Mesodermal cell (in vitro differentiated cells): ENCODE results near the gene NOL3.

Experiments
- H3K27ac ChIP-seq: 2 replicates; pipeline ENCODE4 v1.7.0; 2013; ENCODE audit warnings: mild to moderate bottlenecking, low read depth, low read length, moderate library complexity; ENCODE audit not compliant: severe bottlenecking
- H3K36me3 ChIP-seq: 2 replicates; pipeline ENCODE4 v1.7.1; 2013; ENCODE audit warnings: mild to moderate bottlenecking, low read length, moderate library complexity; ENCODE audit not compliant: control insufficient read depth, insufficient read depth
- H3K4me1 ChIP-seq: one replicate; pipeline ENCODE4 v1.7.1; 2013; ENCODE audit warnings: mild to moderate bottlenecking, low read length; ENCODE audit not compliant: insufficient read depth, control insufficient read depth, poor library complexity, severe bottlenecking
- H3K4me3 ChIP-seq: 2 replicates; pipeline ENCODE4 v1.7.0; 2013; ENCODE audit warnings: low read length, control low read depth, mild to moderate bottlenecking; ENCODE audit not compliant: insufficient read depth, poor library complexity, severe bottlenecking; ENCODE audit errors: extremely low read depth
- H3K9me3 ChIP-seq: 2 replicates; pipeline ENCODE4 v1.7.1; 2013; ENCODE audit warnings: mild to moderate bottlenecking, low read length, moderate library complexity; ENCODE audit not compliant: control insufficient read depth
- WGBS, 2 experiments: methylation state at CpG; one replicate each; pipeline ENCODE4 v1.1.5; 2013; ENCODE audit warnings: missing lambda C conversion rate in 2 of 2; ENCODE audit not compliant: insufficient coverage in 2 of 2; 5-methylcytosine and 5-hydroxymethylcytosine counted together

NOL3 gene

GRCh38 chr16:67165121-67166078 lies 4.9 kb upstream of the NOL3 start:
- Histone ChIP-seq H3K36me3 (no peaks in the 10 kb centered on the region), H3K9me3 (no peaks in the 10 kb centered on the region), H3K4me3 (no peak overlapping the region), H3K4me1 (peaks cover 23% of the 10 kb centered on the region), H3K27ac (no peak overlapping the region)
- WGBS, 2 experiments, result 4% methylated on average over 55 to 56 of the region's 85 CpGs

GRCh38 chr16:67166110-67166547 lies 4.2 kb upstream of the NOL3 start:
- H3K4me3 ChIP-seq, result no peak overlapping the region
- no peaks in the 10 kb centered on the region for H3K9me3 ChIP-seq
- WGBS, 2 experiments, result 24 to 50% methylated on average over 2 to 9 of the region's 18 CpGs
- H3K36me3 ChIP-seq, result no peaks in the 10 kb centered on the region
- no peak overlapping the region for H3K27ac ChIP-seq
- peaks cover 21% of the 10 kb centered on the region for H3K4me1 ChIP-seq

GRCh38 chr16:67166598-67167168 lies 3.7 kb upstream of the NOL3 start:
- 60 to 79% methylated on average over 2 to 5 of the region's 5 CpGs for WGBS, 2 experiments
- Histone ChIP-seq H3K4me1 (peaks cover 24% of the 10 kb centered on the region), H3K27ac (no peak overlapping the region), H3K36me3 (no peaks in the 10 kb centered on the region), H3K9me3 (no peaks in the 10 kb centered on the region), H3K4me3 (no peak overlapping the region)

GRCh38 chr16:67167588-67167987 lies 2.8 kb upstream of the NOL3 start:
- Histone ChIP-seq H3K27ac (no peak overlapping the region), H3K9me3 (no peaks in the 10 kb centered on the region), H3K36me3 (no peaks in the 10 kb centered on the region), H3K4me1 (peaks cover 24% of the 10 kb centered on the region), H3K4me3 (no peak overlapping the region)
- WGBS, 2 experiments, result 67 to 87% methylated on average over 7 of the region's 7 CpGs

- Histone ChIP-seq H3K36me3 (no peaks in the 10 kb centered on the region), H3K27ac (no peak overlapping the region), H3K4me3 (no peak overlapping the region), H3K4me1 (peaks cover 22% of the 10 kb centered on the region), H3K9me3 (no peaks in the 10 kb centered on the region)
- 36 to 37% methylated on average over 9 of the region's 9 CpGs for WGBS, 2 experiments
These were observed 1.3 kb upstream of the NOL3 start for GRCh38 chr16:67169011-67169451.

- 4 to 7% methylated on average over 19 of the region's 24 CpGs for WGBS, 2 experiments
- Histone ChIP-seq H3K36me3 (no peaks in the 10 kb centered on the region), H3K4me3 (peak overlapping the region; percentile 41), H3K27ac (peak overlapping the region; percentile 20), H3K9me3 (no peaks in the 10 kb centered on the region), H3K4me1 (peaks cover 22% of the 10 kb centered on the region)
These were observed 633 bp upstream of the NOL3 start for GRCh38 chr16:67169642-67170167.

GRCh38 chr16:67170949-67171649 lies 761 bp downstream of the NOL3 start:
- WGBS, 2 experiments, result 48 to 51% methylated on average over 12 to 14 of the region's 14 CpGs
- H3K4me3 ChIP-seq, result peak overlapping the region; percentile 41
- H3K4me1 ChIP-seq, result peaks cover 20% of the 10 kb centered on the region
- H3K27ac ChIP-seq, result peak overlapping the region; percentile 84
- H3K9me3 ChIP-seq, result no peaks in the 10 kb centered on the region
- peaks cover 8% of the 10 kb centered on the region for H3K36me3 ChIP-seq

GRCh38 chr16:67173323-67173722 lies 3.0 kb downstream of the NOL3 start:
- peak overlapping the region; percentile 29 for H3K4me3 ChIP-seq
- WGBS, 2 experiments, result 60 to 89% methylated on average over 1 of the region's 1 CpG
- no peak overlapping the region for H3K27ac ChIP-seq
- H3K4me1 ChIP-seq, result peaks cover 20% of the 10 kb centered on the region
- peaks cover 12% of the 10 kb centered on the region for H3K36me3 ChIP-seq
- H3K9me3 ChIP-seq, result no peaks in the 10 kb centered on the region

GRCh38 chr16:67173808-67174705 lies 3.7 kb downstream of the NOL3 start:
- Histone ChIP-seq H3K4me3 (peak overlapping the region; percentile 29), H3K27ac (no peak overlapping the region), H3K4me1 (peaks cover 20% of the 10 kb centered on the region), H3K36me3 (peaks cover 12% of the 10 kb centered on the region), H3K9me3 (no peaks in the 10 kb centered on the region)
- WGBS, 2 experiments, result 3 to 4% methylated on average over 59 to 61 of the region's 71 CpGs
